Measurements from ENCODE around the gene CPXM2.

CPXM2 gene

DNA sequence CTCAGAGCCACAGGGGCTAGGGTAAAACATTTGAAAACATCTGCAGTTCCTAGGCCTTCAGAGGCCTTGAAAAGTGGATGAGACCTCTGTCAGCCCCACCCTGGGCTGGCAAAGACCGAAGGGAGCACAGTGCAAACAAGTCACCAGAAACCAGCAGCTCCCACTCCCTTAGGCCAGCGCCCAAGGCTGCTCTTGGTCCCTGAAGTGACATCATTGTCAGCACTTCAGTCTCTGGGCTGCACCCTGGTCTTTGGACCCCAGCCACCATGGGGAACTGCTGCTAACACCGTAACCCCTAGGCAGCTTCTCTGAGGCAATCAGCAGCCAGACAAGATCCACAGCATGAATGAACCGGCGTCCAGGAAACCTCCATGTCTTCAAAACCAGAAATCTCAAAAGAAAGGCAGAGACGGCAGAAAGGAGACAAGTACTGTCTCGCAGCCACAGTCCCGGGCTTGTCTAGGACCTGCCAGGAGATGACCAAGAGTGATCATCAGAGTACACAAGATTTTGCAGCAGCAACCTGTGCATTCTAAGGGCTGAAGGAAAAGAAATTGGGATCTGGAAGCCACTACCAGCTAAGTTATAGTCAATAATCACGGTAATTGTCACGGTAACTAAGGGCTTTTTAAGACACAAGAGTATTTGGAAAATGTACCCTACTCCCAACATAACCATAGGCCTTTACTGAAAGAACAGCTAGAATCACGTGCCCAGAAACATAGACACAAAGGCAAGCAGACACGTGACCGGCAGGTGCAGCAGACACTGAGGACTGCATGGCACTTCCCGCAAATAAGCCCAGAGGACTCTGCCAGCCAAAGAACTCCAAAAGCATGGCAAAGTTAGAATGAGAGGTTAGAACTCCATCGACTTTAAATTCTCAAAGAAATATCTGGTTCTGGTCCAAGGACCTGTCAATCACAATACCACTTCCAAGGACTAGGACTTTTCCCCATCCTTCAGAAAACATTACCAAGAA lies 23.3 kb downstream of the CPXM2 start:
- DNase-seq = no peak

DNA sequence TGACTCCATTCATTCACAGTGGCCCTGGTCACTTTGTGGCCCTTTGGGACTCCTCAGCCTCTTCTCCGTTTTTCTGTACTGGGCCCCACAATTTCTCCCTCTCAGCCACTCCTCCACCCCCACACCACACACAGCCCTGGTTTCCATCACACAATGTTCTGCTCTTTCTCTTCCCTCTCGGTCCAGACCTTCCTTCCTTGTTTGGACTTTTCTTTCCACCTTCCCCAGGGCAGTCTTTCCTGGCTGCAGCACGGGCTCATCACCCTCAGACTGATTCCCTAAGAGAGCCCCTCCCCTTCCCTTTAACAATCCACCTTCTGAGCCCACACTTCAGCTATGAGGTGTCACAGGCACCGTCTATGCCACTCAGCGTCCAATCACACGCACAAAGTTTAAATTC lies 25.7 kb downstream of the CPXM2 start:
- DNase-seq = no peak

DNA sequence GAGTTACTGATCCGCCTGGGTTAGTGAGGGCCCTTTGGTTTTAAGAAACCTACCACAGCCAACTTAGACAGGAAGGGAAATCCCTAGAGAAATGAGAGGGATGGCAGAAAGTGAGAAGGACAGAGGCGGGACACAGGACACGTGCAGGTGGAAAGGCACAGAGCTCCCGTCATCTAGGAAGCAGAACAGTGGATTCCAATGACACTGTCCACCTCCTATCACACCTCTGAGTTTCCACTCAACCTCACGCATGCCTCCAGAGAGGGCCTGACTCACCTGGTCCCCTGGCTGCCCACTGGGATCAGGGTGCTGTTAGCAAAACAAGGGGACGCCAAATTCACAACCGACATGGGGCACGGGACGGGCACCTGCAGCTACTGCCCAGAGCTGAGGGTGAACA lies 26.3 kb downstream of the CPXM2 start:
- no peak for DNase-seq

DNA sequence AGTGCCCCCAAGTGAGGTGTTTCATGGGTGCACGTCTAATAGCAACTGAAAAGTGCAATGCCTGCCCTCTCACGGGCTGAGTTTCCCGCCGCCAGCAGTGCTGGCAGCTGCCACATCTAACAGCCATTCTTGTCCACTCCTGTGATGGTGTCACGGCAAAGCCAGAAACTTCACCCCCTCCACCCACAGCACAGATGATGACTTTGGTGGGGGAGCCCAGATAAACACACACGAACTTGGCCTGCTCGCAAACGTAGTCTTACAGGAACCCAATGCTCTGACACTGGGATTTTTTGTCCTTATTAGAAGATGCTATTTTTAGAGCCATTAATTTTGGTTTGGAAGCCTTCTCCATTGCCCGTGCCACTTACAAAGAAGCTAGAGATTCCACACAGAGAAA lies 26.7 kb downstream of the CPXM2 start:
- no peak for DNase-seq

DNA sequence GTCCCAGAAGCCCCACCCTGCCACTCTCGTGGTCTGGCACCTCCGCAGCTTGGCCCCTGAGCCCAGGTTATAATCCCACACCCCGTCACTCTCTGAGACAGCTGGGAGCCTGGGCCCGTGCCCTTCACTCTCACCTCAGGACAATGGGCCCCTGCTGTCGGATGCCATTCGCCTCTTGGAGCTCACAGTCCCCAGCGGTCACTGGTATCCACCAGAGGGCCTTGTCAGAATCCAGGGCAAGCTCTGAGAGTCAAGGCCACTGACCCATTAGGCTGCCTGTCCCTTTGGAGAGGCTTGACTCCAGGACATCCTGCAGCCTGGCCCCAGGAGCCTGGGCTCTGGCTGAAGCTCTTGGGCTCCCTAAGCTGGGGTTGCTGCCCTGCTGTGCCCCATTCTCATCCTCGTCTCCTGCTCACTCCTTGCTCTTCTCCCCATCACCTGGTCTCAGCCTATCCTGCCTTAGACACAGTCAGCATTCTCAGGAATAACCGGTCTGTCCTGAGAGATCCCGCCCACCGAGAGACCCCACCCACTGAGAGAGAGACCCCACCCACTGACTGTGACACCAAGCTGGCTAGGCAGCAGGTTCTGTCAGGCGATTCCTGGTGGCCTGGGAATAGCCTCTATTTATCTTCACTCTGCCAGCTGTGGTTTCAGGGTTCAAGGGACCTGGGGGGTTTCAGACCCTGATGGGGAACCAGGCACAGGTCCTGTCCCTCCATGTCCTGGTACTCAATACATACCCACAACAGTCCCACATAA lies 27.7 kb downstream of the CPXM2 start:
- no peak for DNase-seq

DNA sequence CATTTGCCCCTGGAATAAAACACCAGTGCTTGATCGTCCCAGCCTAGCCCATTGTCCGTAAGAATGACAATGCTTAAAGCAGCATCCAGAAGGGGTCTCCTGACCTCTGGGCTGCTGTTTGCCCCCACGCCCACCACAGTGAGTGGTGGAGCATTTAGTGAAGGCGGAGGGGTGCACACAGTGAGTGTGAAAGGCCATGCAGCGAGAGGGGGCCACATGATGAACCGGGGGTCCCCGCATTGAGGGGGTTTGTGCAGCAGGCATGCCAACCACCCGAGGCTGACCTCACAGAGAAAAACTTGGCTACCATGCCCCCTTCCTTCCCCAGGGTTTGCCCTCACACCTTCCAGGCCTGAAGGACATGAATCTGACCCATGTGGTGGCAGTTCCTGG lies 28.4 kb downstream of the CPXM2 start:
- DNase-seq = no peak

DNA sequence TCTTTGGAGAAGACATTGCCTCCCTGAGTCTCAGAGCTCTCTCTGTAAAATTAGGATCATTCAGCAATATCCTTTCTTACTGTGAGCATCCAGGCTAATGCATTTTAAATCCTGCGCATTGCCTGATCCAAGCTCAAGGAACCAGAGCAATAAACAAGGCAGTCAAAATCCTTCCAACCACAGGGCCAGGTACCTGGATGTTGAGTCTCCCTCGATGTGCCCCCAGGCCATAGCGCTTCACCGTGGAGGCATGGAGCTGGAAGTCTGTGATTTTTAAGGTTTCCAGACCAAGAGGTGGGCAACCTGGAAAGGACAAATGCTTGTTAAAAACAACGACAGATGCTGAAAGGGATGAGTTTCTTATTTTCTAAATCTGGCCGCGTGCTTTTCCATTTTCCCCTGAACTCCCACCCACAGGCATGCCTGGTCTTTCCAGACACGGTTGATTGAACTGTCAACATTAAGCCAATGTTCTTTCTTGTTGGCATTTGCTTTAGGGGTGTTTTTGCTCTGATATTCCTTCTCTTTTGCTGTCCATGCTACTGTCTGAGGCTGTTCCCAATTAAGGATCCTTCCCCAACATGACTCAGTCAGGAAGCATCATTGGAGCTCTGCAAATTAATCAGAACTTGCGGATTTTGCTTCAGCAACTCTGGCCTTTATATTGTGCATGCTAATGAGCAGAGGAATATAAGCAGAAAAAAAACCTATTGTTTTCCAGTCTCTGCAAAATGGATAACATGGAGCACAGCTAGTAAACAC lies 29.0 kb downstream of the CPXM2 start:
- DNase-seq = no peak

DNA sequence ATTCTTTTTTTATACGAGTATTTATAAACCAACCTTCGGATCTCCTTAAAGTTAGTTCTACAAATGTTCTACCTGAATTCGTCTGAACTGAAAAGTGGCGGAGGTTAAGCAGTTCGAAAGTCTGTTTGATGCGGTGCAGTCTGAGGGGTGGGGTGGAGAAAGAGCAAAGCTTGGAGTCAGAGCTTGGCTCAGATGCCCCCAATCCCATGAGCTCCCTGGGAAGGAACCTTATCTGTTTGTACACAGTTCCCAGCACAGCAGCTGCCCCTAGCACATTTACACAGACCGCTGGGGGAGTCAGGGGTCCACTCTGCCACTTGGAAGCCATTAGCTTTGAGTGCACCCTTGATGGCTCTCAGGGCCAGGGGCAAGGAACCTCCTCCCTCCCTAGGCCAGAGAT lies 30.8 kb downstream of the CPXM2 start:
- no peak for DNase-seq

DNA sequence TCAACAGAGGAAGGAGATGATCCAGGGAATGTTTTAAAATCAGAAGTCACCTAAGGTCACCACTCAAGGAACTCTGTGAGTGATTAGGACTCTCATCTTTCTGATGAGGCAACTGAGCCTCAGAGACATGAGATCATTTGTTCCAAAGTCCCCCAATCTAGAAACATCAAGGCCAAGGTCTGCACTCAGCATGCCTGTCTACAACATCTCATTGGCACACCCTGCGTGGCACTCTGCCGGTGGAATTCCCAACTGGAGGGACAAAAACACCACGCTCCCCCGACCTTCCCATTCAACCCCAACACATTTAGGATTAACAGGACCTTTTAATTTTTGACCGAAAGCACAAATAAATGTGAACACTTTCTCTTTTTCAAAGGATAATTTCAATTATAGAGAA lies 31.4 kb downstream of the CPXM2 start:
- DNase-seq = no peak

DNA sequence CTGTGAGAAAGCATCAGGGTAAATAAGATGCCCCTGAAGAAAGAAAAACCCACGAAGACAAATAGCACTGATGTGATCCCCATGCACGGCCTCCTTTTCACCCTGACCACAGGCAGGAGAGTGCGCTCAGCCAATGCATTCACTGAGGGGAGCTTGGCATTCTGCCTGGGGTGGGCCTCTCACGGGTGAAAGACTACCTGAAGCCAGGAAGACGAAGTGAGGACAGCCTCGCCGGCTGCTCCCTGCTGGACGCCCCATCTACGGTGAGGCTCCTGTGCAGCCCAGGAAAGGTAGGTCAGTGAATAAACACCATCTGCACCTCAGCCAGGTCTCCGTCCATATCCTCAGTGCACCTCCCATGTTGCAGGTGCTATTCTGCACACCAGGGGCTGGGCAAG lies 32.0 kb downstream of the CPXM2 start:
- DNase-seq = no peak

DNA sequence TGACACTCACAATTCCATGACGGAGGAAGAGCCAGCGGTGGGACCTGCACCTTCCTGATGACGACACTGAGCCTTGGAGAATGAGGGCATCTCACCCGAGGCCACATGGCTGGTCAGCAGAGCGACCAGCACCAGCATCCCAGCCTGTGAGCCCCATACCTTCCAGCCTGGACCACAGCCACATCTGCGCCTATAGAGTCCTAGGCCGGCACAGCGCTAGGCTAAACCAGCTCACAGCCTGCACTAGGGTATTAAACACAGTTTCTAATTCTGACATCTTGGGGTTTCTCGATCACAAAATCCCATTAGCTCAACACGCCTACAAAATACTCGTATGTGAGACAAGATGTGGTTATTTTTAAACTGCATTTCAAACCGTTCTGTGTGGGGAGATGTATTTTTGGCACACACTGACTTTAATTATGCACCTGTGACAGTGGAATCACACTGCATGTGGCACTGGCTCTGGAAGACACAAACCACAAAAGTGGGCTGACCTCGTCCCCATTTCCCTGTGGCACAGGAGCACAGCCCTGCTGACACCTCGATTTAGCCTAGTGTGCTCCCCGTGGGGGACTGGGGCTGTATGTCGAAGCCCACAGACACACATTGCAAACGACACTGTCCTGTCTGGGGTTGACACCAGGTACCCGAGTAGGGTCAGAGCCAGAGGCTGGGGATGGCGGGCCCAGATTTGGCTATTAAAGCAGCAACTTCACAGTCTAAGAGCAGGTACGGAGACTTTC lies 32.5 kb downstream of the CPXM2 start:
- no peak for DNase-seq

DNA sequence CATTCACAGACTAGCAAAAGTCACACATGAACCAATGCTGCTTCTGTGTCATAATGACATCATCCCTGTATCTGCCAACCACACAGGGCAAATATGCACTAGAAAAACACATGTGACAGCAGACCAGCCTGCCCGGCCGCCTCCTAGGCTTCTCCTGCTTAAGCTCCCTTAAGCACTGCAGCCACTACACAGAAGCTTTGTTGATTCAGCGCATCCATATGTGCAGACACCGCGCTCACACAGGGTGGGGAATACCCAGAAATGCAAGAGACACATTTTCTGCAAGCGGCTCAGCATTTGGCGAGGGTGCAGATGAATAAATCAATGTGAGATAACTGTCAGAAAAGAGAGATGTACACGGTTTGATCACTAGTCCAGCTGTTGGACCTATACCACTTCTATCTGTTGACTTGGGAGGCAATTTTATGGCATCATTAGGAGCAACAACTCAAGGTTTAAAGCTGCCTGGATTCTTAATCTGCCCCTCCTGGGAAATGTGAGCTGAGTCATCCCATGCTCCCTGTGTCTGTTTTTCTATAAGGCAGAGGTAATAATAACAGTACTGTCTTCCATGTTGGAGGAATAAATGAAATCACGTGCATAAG lies 33.4 kb downstream of the CPXM2 start:
- DNase-seq = no peak

DNA sequence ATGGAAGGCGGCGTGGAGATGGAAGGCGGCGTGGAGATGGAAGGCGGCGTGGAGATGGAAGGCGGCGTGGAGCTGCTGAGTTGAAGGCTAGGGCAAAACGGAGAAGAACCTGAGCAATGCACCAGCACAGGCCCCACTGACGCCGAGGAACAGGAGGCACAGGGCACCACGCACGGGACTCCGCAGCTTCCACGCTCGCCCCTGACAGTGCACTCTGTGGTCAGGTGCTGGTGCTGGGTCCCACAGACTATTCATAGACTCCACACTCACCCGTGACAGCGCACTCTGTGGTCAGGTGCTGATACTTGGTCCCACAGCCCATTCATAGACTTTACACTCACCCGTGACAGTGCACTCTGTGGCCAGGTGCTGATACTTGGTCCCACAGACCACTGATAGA lies 34.0 kb downstream of the CPXM2 start:
- DNase-seq = no peak

DNA sequence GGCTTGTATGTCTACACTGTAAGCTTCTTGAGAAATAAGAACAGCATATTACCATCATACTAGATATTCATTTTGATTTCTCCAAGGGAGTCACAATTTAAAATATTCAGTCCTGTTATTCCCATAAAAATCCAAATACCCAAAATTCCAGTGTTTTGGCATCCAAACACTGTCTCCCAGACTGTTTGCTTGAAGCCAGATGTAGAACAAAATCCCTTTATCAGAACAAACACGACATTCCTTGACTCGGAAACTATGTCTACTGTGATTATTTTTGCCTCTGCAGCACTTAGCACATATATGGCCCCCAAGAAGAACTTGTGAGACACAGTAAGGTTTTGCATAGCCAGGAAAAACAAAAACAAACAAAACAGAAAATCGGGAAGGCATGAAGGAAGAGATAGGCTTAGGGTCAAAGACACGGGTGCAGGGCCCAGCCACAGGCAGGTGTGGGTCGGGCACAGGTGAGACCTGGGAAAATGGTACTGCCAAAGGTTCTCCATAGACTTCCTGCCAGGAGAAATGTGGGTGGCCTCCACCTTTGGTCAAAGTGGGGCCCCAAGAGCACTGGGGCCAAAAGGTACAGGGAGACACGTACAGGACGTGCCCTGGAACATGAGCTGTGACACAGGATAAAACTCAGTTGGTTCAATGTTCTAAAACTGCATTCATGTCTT lies 36.5 kb downstream of the CPXM2 start:
- DNase-seq = no peak

DNA sequence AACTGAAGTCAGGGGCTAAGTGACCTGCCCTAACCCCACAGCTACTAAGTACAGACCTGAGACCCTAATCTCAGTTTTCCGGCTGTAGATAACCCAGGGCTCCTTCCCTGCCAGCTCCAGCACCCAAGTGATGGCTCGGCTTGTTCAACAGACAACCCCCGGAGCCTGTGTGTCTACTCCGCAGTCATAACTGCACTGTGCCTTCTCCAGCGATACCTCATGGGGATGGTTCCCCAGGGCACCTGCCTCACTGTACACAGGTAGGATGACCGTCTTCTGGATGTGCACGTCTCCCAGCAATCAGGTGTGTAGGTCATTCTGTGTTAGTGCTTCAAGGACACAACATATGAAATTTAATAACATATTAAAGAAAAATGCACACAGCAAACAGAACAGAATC lies 37.1 kb downstream of the CPXM2 start:
- no peak for DNase-seq

DNA sequence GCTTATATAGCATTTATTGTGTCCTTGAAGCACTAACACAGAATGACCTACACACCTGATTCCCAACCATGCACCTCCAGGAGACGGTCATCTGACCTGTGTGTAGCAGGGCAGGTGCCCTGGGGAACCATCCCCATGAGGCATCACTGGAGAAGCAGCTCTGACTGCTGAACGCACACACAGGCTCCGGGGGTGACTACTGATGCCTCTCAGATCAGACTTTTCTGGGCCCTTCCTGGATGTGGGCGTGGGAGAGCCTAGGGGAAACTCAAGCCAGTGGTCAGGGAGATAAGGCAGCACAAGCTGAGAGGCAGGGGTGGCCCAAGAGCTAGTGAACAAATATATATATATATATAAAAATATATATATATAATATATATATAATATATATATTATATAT lies 37.6 kb downstream of the CPXM2 start:
- DNase-seq = no peak

DNA sequence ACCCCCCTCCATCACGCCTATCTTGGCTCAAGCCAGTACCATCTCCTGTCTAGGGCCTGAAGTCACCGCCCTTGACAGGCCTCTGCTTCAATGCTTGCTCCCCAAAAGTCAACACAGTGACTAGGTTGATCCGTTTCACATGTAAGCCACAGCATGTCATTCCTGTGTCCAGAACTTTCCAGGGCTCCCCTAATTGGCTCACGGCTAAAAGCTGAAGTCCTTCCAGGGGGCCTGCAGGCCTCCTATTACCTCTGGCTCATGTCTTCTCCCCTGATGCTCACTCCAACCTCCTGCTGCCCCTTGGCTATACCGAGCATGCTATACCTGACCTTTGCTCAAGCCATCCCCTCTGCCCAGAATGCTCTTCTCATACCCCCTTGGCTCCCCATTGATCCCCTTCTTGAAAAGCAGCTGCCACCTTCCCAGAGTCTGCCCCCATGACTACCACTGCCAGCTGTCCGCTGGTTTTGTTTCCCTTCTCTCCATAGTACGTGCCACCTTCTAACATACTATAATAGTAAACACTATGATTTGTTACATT lies 39.1 kb downstream of the CPXM2 start:
- no peak for DNase-seq

DNA sequence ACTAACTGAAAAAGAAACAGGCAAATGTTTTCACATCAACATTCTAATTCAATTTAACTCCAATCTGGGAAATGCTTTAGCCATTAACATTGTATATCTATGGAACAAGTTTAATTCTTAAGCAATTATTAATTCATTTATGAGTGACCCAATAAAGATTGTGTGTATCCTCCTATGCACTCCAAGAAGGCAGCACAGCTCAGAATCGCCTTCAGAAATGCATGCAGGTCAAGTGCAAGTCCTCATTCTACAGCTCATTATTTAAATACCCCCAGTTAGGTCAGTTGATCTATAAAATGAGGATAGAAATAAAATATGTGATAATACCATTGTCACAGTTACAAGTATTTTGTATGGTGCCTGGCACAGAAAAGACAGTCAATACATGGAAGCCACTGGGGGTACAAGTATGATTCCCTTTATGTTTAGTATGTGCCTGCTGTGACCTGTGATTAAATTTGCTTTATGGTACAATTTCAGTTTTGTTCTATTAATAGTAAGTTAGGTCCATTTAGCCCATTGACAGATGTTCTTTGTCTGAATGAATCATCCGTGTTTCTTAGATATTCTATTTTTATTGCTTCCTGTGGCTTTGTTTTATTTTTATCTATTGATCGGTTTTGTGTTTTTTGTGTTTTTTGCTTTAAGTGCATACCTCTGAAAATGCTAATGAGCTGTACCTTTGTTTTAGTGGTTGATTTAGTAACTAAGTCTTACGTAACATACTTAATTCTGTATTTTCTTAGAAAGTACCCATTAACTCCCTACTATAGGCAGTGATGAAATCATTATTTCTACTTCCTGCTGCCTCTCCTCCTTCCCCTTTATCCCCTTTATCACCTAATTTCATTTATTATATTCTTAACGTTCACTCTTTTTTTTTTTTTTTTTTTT lies 42.8 kb downstream of the CPXM2 start:
- DNase-seq = no peak

DNA sequence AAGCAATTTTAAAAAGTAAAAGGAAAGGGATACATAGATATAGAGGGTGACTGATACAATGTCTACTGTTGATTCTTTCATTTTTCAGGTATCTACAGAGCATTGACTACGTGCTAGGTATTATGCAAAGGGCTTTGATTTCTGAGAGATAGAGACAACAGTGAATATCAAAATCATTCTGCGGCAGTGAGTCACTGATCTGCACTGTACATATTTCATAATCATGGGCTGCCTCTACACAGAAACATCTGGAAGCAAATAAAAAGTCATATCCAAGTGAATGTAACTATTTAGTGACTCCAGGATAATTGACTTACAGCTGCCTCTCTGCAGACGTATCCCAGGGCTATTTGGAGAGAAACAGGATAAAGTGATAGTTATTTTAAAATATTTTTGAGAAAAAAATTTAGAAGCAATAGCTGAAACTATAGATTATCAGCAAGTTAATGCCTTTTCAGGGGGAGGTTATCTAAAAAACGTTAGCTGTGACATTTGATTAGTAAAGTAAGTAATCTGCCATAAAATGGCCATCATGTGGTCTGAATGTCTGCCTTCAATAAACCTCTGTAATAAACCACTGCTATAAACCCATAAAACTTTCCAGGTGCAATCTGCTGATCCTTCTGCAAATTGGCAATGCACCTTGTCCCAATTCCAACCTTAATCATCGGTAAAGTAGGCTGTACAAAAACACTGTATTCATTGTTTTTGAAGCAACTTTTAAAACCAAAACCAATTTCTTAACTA lies 43.7 kb downstream of the CPXM2 start:
- no peak for DNase-seq

DNA sequence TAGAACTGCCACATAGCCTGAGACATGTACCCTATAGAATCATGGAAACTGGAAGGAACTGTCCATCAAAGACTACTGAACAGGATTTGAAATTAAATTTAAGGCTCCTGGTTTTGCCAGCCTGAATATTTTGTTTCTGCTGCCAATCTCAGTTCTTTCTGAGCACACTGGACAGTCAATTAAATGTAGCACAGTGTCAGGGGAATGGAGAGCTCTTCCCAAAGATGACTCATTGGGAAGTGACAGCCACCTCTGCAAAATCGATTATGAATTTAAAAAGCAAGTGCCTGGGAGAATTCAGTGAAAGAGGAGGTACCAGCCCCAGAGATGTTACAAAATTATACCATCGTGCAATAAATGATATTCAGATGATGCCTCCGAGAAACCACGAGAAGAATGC lies 47.8 kb downstream of the CPXM2 start:
- no peak for DNase-seq

Data from Kasumi-1 (cell line).